PC-3 (cell line): ENCODE measurements around the gene BRAT1. TPM values are rescaled to one million over a fixed set of nuclear protein-coding genes. Genes with fewer than 3 reads are reported as not detected.

Source experiments
- ATAC-seq: fragments of 200-7000 bp; cut with Tn5 transposase; 2 replicates; pipeline ENCODE4 v1.9.1; 2020; ENCODE audit warnings: mild to moderate bottlenecking, moderate library complexity
- BruUV-seq: library from RNA; stranded (reverse); fragments of 400-500 nt; replicated peaks from 2 replicates; lab custom pipeline; 2021; lab: Mats Ljungman, UMichigan
- CTCF ChIA-PET: fragments of 300-600 bp; sonication (Branson Sonifier 250); formaldehyde crosslinking; loops from one replicate; lab custom pipeline; 2022; ENCODE audit warnings: antibody characterized with exemption; lab: Charles Lee
- POLR2A ChIA-PET: fragments of 300-600 bp; sonication (Branson Sonifier 250); formaldehyde crosslinking; loops from one replicate; lab custom pipeline; 2022; ENCODE audit warnings: antibody characterized with exemption; ENCODE audit not compliant: unreplicated experiment; lab: Charles Lee
- DNase-seq: peaks from one replicate; pipeline ENCODE4 v3.0.0-alpha.2; 2015
- H2AFZ ChIP-seq: fragments of 300-600 bp; sonication (generic); 2 replicates; pipeline ENCODE4 v1.6.0; 2016; ENCODE audit warnings: antibody characterized with exemption, low read length
- H3F3A ChIP-seq: fragments of 300-600 bp; sonication (generic); one replicate; pipeline ENCODE4 v1.6.0; 2017; ENCODE audit warnings: antibody characterized with exemption, low read length, control low read depth, mild to moderate bottlenecking; ENCODE audit not compliant: unreplicated experiment
- H3K27ac ChIP-seq: fragments of 300-600 bp; sonication (generic); 2 replicates; pipeline ENCODE4 v1.5.1; 2016; ENCODE audit warnings: mild to moderate bottlenecking, low read length
- H3K27me3 ChIP-seq: fragments of 300-600 bp; sonication (generic); 2 replicates; pipeline ENCODE4 v1.6.1; 2016; ENCODE audit warnings: low read length, mixed read lengths
- H3K36me3 ChIP-seq: fragments of 300-600 bp; sonication (generic); 2 replicates; pipeline ENCODE4 v1.6.1; 2016; ENCODE audit warnings: low read depth, mixed run types, low read length, mixed read lengths
- H3K4me1 ChIP-seq: fragments of 300-600 bp; sonication (generic); 2 replicates; pipeline ENCODE4 v1.5.1; 2016; ENCODE audit warnings: low read length; ENCODE audit not compliant: insufficient read depth
- H3K4me2 ChIP-seq: fragments of 300-600 bp; sonication (generic); 2 replicates; pipeline ENCODE4 v1.6.0; 2016; ENCODE audit warnings: low read length
- H3K4me3 ChIP-seq: fragments of 300-600 bp; sonication (generic); 2 replicates; pipeline ENCODE4 v1.5.1; 2016; ENCODE audit warnings: mild to moderate bottlenecking, low read length, mixed read lengths
- H3K79me2 ChIP-seq: fragments of 300-600 bp; sonication (generic); 2 replicates; pipeline ENCODE4 v1.6.1; 2017; ENCODE audit warnings: low read length, mixed read lengths
- H3K9ac ChIP-seq: fragments of 300-600 bp; sonication (generic); 2 replicates; pipeline ENCODE4 v1.6.0; 2016; ENCODE audit warnings: mild to moderate bottlenecking, low read length
- H3K9me2 ChIP-seq: fragments of 300-600 bp; sonication (generic); replicated peaks from 2 replicates; pipeline ENCODE4 v1.6.1; 2016; ENCODE audit warnings: mixed run types, low read length, mixed read lengths
- H3K9me3 ChIP-seq: fragments of 300-600 bp; sonication (generic); 2 replicates; pipeline ENCODE4 v1.6.1; 2016; ENCODE audit warnings: low read length, mixed read lengths
- H4K20me1 ChIP-seq: fragments of 300-600 bp; sonication (generic); 2 replicates; pipeline ENCODE4 v1.6.1; 2016; ENCODE audit warnings: low read length, mixed read lengths
- EZH2 ChIP-seq: fragments of 300-600 bp; sonication (generic); IDR thresholded peaks from one replicate; pipeline ENCODE4 v1.6.1; 2017; ENCODE audit warnings: antibody characterized with exemption, mild to moderate bottlenecking, low read length; ENCODE audit not compliant: unreplicated experiment
- EZH2phosphoT487 ChIP-seq: fragments of 300-600 bp; sonication (generic); IDR thresholded peaks from 2 replicates; pipeline ENCODE4 v1.6.1; 2018; ENCODE audit warnings: mild to moderate bottlenecking, antibody characterized with exemption, low read length, borderline replicate concordance
- intact Hi-C: fragments of 100-400 bp; cut with micrococcal nuclease; formaldehyde crosslinking; loops from 2 replicates; pipeline ENCODE4 v1.9.0; 2023
- total RNA-seq: library from RNA; depleted of rRNA; stranded (reverse); fragments of >200 nt; gene quantifications from 2 replicates; pipeline ENCODE4 v1.2.3, GENCODE V29; 2014
- TF ChIP-seq, protein P1 (sequence below): fragments of 300-600 bp; sonication (generic); conservative IDR thresholded peaks from 2 replicates; pipeline ENCODE4 v1.5.1; 2017; ENCODE audit warnings: antibody characterized with exemption, low read depth, mild to moderate bottlenecking, low read length

Gene BRAT1
- total RNA-seq, 1 experiment from 2014 or later, result 65.2 TPM

DNA sequence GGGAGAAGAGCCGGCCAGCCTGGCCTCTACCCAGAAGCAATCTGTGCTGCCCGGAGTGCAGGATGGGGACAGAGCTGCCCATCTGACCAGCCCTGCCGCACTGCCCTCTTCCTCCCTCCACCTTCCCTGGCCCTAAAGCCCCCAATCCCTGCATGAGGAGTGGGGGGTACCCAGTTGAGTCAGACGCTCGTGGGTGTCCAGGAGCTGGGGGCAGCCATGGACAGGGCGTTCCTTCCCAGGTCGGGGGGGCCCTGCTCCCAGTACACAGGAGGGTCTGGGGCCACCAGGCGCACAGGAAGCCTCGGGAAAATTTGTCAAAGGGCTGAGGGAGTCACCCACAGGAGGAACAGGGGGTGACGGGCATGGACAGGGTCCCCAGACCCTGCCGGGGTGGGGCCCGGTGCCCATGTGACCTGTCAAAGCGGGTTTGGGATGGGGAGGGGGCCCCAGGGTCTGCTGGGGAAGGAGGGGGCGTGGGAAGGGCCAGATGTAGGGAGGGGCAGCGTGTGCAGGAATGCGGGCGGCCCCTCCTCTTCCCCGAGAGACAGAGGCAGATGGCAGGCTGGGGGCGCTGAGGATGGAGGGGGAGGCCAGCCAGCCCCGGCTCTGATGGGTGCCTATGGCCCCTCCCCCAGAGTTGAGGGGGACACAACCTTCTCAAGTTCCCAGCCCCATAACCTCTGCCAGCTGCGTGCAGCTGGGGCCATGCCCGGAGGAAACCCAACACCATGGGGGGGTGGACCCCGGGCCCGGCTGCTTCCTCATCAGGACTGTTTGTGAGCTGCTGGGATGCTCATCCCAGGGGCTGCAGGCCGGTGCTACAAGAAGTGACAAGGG lies 57.6 kb downstream of the BRAT1 start:
- H3K27ac ChIP-seq, result no peak overlapping the region
- no peak overlapping the region for H3K4me2 ChIP-seq
- no peaks in the 10 kb centered on the region for H3K9me3 ChIP-seq
- TF ChIP-seq EZH2phosphoT487, result no peak
- TF ChIP-seq, protein P1, sequence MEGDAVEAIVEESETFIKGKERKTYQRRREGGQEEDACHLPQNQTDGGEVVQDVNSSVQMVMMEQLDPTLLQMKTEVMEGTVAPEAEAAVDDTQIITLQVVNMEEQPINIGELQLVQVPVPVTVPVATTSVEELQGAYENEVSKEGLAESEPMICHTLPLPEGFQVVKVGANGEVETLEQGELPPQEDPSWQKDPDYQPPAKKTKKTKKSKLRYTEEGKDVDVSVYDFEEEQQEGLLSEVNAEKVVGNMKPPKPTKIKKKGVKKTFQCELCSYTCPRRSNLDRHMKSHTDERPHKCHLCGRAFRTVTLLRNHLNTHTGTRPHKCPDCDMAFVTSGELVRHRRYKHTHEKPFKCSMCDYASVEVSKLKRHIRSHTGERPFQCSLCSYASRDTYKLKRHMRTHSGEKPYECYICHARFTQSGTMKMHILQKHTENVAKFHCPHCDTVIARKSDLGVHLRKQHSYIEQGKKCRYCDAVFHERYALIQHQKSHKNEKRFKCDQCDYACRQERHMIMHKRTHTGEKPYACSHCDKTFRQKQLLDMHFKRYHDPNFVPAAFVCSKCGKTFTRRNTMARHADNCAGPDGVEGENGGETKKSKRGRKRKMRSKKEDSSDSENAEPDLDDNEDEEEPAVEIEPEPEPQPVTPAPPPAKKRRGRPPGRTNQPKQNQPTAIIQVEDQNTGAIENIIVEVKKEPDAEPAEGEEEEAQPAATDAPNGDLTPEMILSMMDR, result no peak
- TF ChIP-seq EZH2, result no peak
- H3K36me3 ChIP-seq, result no peaks in the 10 kb centered on the region
- H4K20me1 ChIP-seq, result no peaks in the 10 kb centered on the region
- H3K79me2 ChIP-seq, result no peaks in the 10 kb centered on the region
- H3K4me3 ChIP-seq, result no peak overlapping the region
- ChIA-PET POLR2A (no interaction called here), CTCF (no interaction called here)
- H3K27me3 ChIP-seq, result no peaks in the 10 kb centered on the region
- DNase-seq (no peak), ATAC-seq (no peak)
- H3F3A ChIP-seq, result no peaks in the 10 kb centered on the region
- no peaks in the 10 kb centered on the region for H3K4me1 ChIP-seq
- intact Hi-C loops, result no loop called here
- H2AFZ ChIP-seq, result no peak overlapping the region
- no peaks in the 10 kb centered on the region for H3K9me2 ChIP-seq
- H3K9ac ChIP-seq, result no peak overlapping the region
- BruUV-seq, result no TSS peak

DNA sequence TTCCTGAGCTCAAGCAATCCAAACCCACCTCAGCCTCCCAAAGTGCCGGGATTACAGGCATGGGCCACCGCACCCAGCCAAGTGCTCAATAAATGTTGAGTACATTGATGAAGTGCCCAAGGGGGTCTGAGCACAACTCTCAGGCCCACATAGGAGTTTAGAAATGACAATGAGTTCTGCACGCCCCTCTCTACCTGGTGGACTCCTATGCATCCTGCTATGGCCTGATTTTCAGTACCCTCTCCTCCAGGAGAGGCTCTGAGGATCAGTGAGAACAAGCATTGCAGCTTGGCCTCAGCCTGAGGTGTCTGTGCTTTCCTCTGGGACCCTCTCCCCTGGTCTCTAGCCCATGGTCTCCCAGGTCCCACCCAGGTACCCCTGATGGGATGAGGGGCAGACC lies 58.3 kb downstream of the BRAT1 start:
- Histone ChIP-seq H3K9ac (no peak overlapping the region), H3F3A (no peaks in the 10 kb centered on the region), H3K27me3 (no peaks in the 10 kb centered on the region), H3K9me2 (no peaks in the 10 kb centered on the region), H2AFZ (no peak overlapping the region), H3K9me3 (no peaks in the 10 kb centered on the region), H3K4me2 (no peak overlapping the region), H4K20me1 (no peaks in the 10 kb centered on the region), H3K4me1 (no peaks in the 10 kb centered on the region), H3K79me2 (no peaks in the 10 kb centered on the region), H3K27ac (no peak overlapping the region), H3K4me3 (no peak overlapping the region), H3K36me3 (no peaks in the 10 kb centered on the region)
- BruUV-seq, result no TSS peak
- no peak for ATAC-seq
- DNase-seq, result no peak
- no peak for TF ChIP-seq EZH2
- TF ChIP-seq, protein P1, result no peak
- no peak for TF ChIP-seq EZH2phosphoT487
- POLR2A ChIA-PET, result no interaction called here
- CTCF ChIA-PET, result no interaction called here
- intact Hi-C loops, result no loop called here

DNA sequence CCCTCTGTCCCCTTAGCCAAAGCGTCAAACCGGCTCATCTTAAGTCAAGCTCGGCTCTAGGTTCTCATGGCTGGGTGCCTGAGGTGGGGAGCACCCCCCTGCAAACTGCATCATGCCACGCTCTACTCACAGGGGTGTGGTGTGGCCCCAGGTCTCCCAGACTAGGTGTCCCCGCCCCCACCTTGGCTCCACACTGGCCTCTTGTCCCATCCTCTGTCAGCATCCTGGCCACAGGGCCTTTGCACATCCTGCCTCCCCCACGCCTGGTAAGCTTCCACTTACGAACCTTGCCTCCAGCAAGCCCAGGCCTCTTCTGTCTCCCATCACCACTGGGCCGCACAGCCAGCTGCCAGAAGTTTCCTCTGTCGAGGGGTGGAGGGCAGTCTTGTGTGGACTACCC lies 58.9 kb downstream of the BRAT1 start:
- no peak overlapping the region for H2AFZ ChIP-seq
- no peaks in the 10 kb centered on the region for H3K9me3 ChIP-seq
- POLR2A ChIA-PET, result no interaction called here
- no peaks in the 10 kb centered on the region for H3K36me3 ChIP-seq
- no peak for ATAC-seq
- H3K9ac ChIP-seq, result no peak overlapping the region
- no peaks in the 10 kb centered on the region for H3K27me3 ChIP-seq
- H3K27ac ChIP-seq, result no peak overlapping the region
- BruUV-seq, result no TSS peak
- no peak for DNase-seq
- no peaks in the 10 kb centered on the region for H3K4me1 ChIP-seq
- no peaks in the 10 kb centered on the region for H3K79me2 ChIP-seq
- no peaks in the 10 kb centered on the region for H3F3A ChIP-seq
- no peak overlapping the region for H3K4me3 ChIP-seq
- intact Hi-C loops, result no loop called here
- CTCF ChIA-PET, result no interaction called here
- TF ChIP-seq, protein P1, result no peak
- no peak for TF ChIP-seq EZH2phosphoT487
- TF ChIP-seq EZH2, result no peak
- no peaks in the 10 kb centered on the region for H3K9me2 ChIP-seq
- no peak overlapping the region for H3K4me2 ChIP-seq
- H4K20me1 ChIP-seq, result no peaks in the 10 kb centered on the region
